Testis (tissue), 3 donors: ENCODE data around the gene KDM5C. TPM values are rescaled to one million over a fixed set of nuclear protein-coding genes. Genes with fewer than 3 reads are reported as not detected.

Source experiments
- DNase-seq: peaks from one replicate; pipeline ENCODE4 v3.0.0-alpha.2; 2019
- H3K27ac ChIP-seq, 2 donors: fragments of 200-600 bp; sonication (generic); one replicate each; pipeline ENCODE4 v1.5.1; 2019
- H3K27me3 ChIP-seq: fragments of 200-600 bp; sonication (generic); one replicate; pipeline ENCODE4 v1.5.1; 2019
- H3K36me3 ChIP-seq: fragments of 200-600 bp; sonication (generic); one replicate; pipeline ENCODE4 v1.5.1; 2017; ENCODE audit warnings: low read depth; ENCODE audit errors: missing control alignments
- H3K4me1 ChIP-seq: fragments of 200-600 bp; sonication (generic); one replicate; pipeline ENCODE4 v1.5.1; 2019
- H3K4me3 ChIP-seq, 2 donors: fragments of 200-600 bp; sonication (generic); one replicate each; pipeline ENCODE4 v1.5.1; 2017 to 2019
- H3K9me3 ChIP-seq: fragments of 200-600 bp; sonication (generic); one replicate; pipeline ENCODE4 v1.5.1; 2017
- POLR2A ChIP-seq: fragments of 450-650 bp; IDR thresholded peaks from one replicate; pipeline ENCODE4 v1.6.1; 2017; ENCODE audit warnings: antibody characterized with exemption, mild to moderate bottlenecking, moderate library complexity
- WGBS, 2 donors: methylation state at CpG; one replicate each; pipeline ENCODE4 v1.1.5; 2018; 5-methylcytosine and 5-hydroxymethylcytosine counted together
- intact Hi-C: fragments of 100-400 bp; cut with DNase I; formaldehyde crosslinking; loops from one replicate; pipeline ENCODE4 v1.15.1; 2023; ENCODE audit warnings: low total_unique reads
- polyA plus RNA-seq: library from polyadenylated mRNA; stranded (reverse); fragments of 350-450 nt; fragmentation: Illumina TruSeq; extraction: RNeasy Lipid Tissue Mini Kit (QIAGEN cat#74804); gene quantifications from one replicate; pipeline ENCODE4 v1.2.3, GENCODE V29; 2014; ENCODE audit warnings: low read depth, low replicate concordance; ENCODE audit not compliant: insufficient read depth
- total RNA-seq, 2 donors: library from RNA; depleted of rRNA; stranded (reverse); fragments of >200 nt; gene quantifications; one replicate each; pipeline ENCODE4 v1.2.3, GENCODE V29; 2016
- TF ChIP-seq, protein P1 (sequence below), 3 experiments: fragments of 450-650 bp in 2 of 3; fragments of 200-600 bp in 1 of 3; sonication (generic) in 1 of 3; IDR thresholded peaks; one replicate each; pipeline ENCODE4 v1.5.1; 2016 to 2019; ENCODE audit warnings: antibody characterized with exemption in 3 of 3, mild to moderate bottlenecking in 2 of 3, moderate library complexity in 1 of 3

The KDM5C gene
- total and polyA plus RNA-seq, 3 donors from 2014 or later: 40.1 to 134 (median 104) TPM

DNA sequence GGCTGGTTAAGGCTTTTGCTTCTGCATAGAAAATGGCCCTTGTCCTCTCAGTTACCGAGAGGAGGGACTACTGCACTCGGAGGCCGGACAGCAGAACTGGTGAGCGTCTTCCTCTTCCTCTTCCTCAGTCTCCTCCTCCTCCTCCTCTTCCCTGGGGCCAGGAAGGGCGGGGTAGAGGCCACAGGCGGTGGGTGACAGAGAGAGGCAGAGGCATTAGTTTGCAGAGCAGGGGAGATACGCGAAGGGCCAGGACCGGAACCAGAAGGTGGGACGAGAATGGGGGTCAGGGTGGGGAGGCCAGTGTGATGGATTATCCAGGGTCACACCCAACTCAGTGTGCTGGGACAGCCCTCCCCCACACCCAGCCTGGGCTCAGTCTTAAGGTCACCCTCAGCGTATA is 41.9 kb upstream of the KDM5C start:
- 65% methylated on average over 11 of the region's 11 CpGs; no CpG with 5 or more reads in 1 of the 2 donors for WGBS, 2 donors
- no peak for DNase-seq
- intact Hi-C loops: no loop called here
- no peak overlapping the region for H3K27ac ChIP-seq
- no peak for TF ChIP-seq POLR2A
- TF ChIP-seq, protein P1, sequence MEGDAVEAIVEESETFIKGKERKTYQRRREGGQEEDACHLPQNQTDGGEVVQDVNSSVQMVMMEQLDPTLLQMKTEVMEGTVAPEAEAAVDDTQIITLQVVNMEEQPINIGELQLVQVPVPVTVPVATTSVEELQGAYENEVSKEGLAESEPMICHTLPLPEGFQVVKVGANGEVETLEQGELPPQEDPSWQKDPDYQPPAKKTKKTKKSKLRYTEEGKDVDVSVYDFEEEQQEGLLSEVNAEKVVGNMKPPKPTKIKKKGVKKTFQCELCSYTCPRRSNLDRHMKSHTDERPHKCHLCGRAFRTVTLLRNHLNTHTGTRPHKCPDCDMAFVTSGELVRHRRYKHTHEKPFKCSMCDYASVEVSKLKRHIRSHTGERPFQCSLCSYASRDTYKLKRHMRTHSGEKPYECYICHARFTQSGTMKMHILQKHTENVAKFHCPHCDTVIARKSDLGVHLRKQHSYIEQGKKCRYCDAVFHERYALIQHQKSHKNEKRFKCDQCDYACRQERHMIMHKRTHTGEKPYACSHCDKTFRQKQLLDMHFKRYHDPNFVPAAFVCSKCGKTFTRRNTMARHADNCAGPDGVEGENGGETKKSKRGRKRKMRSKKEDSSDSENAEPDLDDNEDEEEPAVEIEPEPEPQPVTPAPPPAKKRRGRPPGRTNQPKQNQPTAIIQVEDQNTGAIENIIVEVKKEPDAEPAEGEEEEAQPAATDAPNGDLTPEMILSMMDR (IDR thresholded peaks at IDR 0.05): no peak
- no peaks in the 10 kb centered on the region for H3K27me3 ChIP-seq
- H3K4me3 ChIP-seq: no peak overlapping the region
- no peaks in the 10 kb centered on the region for H3K36me3 ChIP-seq
- no peaks in the 10 kb centered on the region for H3K4me1 ChIP-seq
- no peaks in the 10 kb centered on the region for H3K9me3 ChIP-seq

DNA sequence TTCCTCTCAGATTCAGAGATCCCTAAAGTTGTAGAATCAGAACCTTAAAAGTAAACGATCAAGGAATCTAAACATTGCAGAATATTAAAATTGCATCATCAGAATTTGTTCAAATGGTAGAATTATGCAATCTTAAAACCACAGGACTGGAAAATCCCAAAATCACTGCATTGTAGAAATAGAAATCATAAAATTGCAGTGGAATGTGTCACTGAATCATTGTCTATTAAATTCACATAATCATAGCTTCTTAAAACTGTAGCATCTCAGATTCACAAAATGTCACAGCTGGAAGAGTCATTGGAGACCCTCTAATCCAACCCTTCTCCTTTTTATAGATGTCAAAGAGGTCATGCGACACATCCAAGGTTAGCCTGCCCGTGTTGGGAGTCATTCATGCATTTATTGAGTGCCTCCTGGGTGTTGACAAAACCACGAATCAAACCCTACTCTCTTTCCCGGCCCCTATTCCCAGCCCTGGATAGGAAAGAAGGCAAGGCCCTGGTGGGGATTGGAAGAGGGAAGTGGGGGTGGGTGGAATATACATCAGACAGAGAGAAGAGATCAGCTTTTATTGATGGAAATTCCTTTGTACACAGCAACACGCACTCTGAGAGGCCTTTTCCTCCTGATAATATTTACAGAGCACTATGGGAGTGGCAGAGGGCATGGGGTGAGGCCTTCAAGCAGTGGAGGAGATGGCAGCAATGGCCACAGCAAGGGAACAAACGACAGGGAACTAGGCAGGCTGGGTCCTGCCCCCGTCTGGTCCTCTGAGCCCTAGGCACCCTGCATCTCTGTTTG is 41.0 kb upstream of the KDM5C start:
- intact Hi-C loops: no loop called here
- DNase-seq: no peak
- Histone ChIP-seq H3K4me3 (no peak overlapping the region), H3K27me3 (no peaks in the 10 kb centered on the region), H3K4me1 (no peaks in the 10 kb centered on the region), H3K9me3 (no peaks in the 10 kb centered on the region), H3K27ac (no peak overlapping the region), H3K36me3 (no peaks in the 10 kb centered on the region)
- WGBS, 2 donors: 87 to 92% methylated on average over 6 to 8 of the region's 8 CpGs
- TF ChIP-seq POLR2A: no peak
- TF ChIP-seq, protein P1 (IDR thresholded peaks at IDR 0.05): no peak

DNA sequence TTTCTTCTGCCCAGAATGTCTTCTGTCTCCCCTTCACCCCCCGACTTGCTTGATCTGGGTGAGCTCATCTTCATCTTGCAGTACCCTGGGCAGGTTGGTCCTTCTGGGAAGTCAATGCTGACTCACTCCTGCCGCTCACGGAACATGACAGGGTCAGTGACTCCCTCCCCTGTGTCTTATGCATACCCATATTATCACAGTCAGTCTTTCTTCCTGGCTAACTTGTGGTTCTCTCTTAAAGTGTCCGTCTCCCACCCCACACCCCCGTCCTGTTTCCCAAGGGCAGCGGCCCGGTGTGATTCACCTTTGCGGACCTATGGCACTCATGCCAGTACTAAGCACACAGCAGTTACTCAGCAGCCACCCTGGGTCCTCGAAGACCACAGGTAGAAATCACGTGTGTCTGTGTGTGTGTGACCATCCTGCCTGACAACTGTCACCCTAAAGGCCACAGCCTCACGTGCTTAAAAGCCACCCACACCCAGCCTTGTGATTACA is 38.6 kb upstream of the KDM5C start:
- 76 to 88% methylated on average over 4 to 11 of the region's 11 CpGs for WGBS, 2 donors
- TF ChIP-seq, protein P1 (IDR thresholded peaks at IDR 0.05): no peak
- TF ChIP-seq POLR2A: no peak
- no peak for DNase-seq
- Histone ChIP-seq H3K9me3 (no peaks in the 10 kb centered on the region), H3K36me3 (no peaks in the 10 kb centered on the region), H3K27me3 (no peaks in the 10 kb centered on the region), H3K27ac (no peak overlapping the region), H3K4me1 (no peaks in the 10 kb centered on the region), H3K4me3 (no peak overlapping the region)
- intact Hi-C loops: no loop called here

DNA sequence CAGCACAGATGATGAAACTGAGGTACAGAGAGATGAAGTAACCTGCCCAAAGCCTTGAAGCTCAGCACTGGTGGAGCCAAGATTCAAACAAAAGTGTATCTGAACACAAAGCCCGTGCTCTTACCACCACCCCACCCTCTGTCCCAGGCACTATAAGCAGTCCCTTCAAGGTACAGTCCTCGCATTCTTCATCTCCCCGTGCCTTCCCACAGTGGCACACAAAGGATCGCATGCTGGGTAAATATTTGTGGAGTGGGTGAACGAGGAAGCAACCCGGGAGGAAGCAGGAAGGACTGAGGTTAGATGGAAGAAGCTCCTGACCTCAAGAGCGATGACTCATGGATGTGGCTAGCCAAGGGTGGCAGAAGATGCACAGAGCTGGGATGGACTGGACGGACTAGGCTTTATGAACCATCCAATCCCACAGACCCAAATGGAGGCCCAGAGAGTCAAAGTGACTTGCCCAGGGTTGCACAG is 37.9 kb upstream of the KDM5C start:
- 87 to 95% methylated on average over 4 to 8 of the region's 8 CpGs for WGBS, 2 donors
- H3K9me3 ChIP-seq: no peaks in the 10 kb centered on the region
- H3K4me1 ChIP-seq: no peaks in the 10 kb centered on the region
- H3K27me3 ChIP-seq: no peaks in the 10 kb centered on the region
- no peak for TF ChIP-seq POLR2A
- TF ChIP-seq, protein P1 (IDR thresholded peaks at IDR 0.05): no peak
- no peak for DNase-seq
- intact Hi-C loops: no loop called here
- no peak overlapping the region for H3K4me3 ChIP-seq
- H3K36me3 ChIP-seq: no peaks in the 10 kb centered on the region
- H3K27ac ChIP-seq: no peak overlapping the region
